Duodenal mucosa (tissue), 2 donors: ENCODE data around the gene TBC1D20.

Experiments
- H3K27ac ChIP-seq: one replicate; pipeline ENCODE4 v1.7.0; 2013; ENCODE audit warnings: low read depth, low read length
- H3K27me3 ChIP-seq, 2 donors: one replicate each; pipeline ENCODE4 v1.7.0; 2013; ENCODE audit warnings: low read length in 2 of 2, control low read depth in 1 of 2; ENCODE audit not compliant: insufficient read depth in 2 of 2, control insufficient read depth in 1 of 2
- H3K36me3 ChIP-seq, 2 donors: one replicate each; pipeline ENCODE4 v1.7.0; 2013; ENCODE audit warnings: low read length in 2 of 2, control low read depth in 1 of 2; ENCODE audit not compliant: insufficient read depth in 2 of 2, control insufficient read depth in 1 of 2
- H3K4me1 ChIP-seq, 2 donors: one replicate each; pipeline ENCODE4 v1.7.0; 2013; ENCODE audit warnings: low read length in 2 of 2, control low read depth in 1 of 2; ENCODE audit not compliant: insufficient read depth in 2 of 2, control insufficient read depth in 1 of 2
- H3K4me3 ChIP-seq, 2 donors: one replicate each; pipeline ENCODE4 v1.7.0; 2013; ENCODE audit warnings: low read length in 2 of 2, low read depth in 1 of 2
- H3K9ac ChIP-seq, 2 donors: one replicate each; pipeline ENCODE4 v1.7.0; 2013; ENCODE audit warnings: low read length in 2 of 2, low read depth in 1 of 2
- H3K9me3 ChIP-seq, 2 donors: one replicate each; pipeline ENCODE4 v1.7.0; 2013; ENCODE audit warnings: low read length in 2 of 2, control low read depth in 1 of 2; ENCODE audit not compliant: control insufficient read depth in 1 of 2

Gene TBC1D20

DNA sequence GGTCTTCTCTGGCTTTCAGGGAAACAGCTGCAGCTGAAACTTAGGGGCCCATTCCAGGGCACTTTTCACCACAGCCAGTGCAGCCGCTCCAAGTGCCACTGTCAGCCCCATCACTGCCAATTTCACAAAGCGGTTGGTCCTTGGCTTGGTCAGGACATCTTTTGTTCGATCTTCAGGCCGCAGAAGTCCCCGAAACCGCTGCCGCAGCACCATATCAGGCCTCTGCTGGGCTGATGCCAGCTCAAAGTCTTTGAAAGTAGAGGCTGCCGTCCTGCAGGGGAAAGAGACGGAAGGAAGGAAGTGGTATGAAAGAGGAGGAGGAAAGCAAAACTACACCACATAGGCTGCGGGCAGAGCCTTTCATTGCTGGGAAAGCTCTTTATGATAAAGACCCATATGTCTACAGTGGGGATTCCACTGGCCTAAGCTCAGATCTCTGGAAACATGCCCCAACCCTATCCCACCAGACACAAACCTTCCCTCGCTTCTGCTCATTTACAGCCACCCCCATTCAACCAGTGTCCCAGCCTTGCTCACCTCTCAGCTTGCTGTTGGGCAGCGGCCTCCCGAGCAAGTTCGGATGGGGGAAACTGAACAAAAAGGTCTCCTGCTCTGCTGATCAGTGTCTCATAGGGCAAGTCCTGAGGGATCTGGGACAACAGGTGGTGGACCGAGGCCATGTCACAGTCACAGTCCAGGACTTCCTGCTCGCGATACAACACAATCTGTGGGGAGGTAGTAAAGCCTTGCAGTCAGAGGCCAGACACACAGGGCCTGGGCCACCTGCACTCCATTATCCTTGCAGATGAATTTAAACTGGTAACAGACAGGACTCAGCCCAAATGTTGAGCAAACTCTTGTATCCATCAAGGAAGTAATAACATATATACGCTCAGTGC is 23.5 kb downstream of the TBC1D20 start:
- Histone ChIP-seq H3K4me1 (peaks cover 0 to 9% of the 10 kb centered on the region in 2 donors), H3K27me3 (no peaks in the 10 kb centered on the region), H3K36me3 (peaks cover 47 to 83% of the 10 kb centered on the region in 2 donors), H3K4me3 (no peak overlapping the region), H3K9ac (no peak overlapping the region), H3K27ac (no peak overlapping the region), H3K9me3 (no peaks in the 10 kb centered on the region)

DNA sequence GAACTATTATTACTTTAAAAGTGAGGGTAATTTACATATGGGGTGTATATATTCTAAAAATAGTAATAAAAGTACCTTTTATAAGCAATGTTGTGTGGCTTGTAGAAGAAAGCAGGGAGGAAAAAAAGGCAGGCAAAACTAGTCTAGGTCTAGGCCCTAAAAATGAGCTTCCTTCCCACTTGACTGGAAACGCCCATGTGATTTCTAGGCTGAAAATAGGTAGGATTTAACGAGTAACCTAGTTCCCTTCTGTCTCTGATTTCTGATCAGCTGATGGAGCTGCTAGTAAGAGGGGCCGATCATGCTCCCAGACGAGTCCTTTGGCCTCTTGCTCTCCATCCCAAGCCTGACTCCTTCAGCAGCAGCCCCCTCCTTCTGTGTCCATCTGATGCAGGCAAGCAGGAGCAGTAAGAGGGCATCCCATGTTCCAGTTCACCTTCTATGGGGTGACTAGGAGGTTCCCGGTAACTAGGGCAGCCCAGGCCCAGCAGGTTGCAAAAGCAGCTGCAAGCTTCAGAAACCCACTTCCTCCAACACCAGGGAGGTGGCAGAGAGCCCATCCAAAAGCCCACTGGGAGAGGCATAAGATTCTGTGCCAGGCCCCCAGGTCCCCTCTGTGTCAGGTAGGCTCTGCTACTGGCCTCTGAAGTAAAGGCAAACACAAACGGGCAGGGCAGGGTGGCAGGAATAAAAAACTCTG is 24.4 kb downstream of the TBC1D20 start:
- Histone ChIP-seq H3K9me3 (no peaks in the 10 kb centered on the region), H3K27ac (no peak overlapping the region), H3K4me3 (no peak overlapping the region), H3K27me3 (no peaks in the 10 kb centered on the region), H3K4me1 (peaks cover 0 to 9% of the 10 kb centered on the region in 2 donors), H3K36me3 (peaks cover 44 to 80% of the 10 kb centered on the region in 2 donors), H3K9ac (no peak overlapping the region)

DNA sequence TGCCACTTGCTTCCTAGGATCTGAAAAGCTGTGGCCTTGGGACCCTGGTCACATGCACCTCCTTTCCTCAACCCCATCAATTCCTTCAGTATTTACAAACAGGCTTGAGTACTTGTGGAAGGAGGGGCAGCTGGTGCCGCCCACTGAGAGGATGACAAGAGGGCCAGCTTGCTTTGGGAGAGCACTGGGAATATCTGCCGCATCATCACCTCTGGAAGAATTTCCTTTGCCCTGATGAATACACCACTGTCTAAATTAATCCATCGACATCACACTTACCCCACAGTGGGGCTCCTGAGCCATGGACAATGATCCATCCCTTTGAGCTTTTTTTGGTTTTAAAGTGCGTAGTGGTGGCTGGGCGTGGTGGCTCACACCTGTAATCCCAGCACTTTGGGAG is 25.9 kb downstream of the TBC1D20 start:
- peaks cover 0 to 9% of the 10 kb centered on the region in 2 donors for H3K4me1 ChIP-seq
- no peak overlapping the region for H3K4me3 ChIP-seq
- H3K9ac ChIP-seq, result no peak overlapping the region
- no peaks in the 10 kb centered on the region for H3K9me3 ChIP-seq
- no peak overlapping the region for H3K27ac ChIP-seq
- peaks cover 44 to 80% of the 10 kb centered on the region in 2 donors for H3K36me3 ChIP-seq
- no peaks in the 10 kb centered on the region for H3K27me3 ChIP-seq

DNA sequence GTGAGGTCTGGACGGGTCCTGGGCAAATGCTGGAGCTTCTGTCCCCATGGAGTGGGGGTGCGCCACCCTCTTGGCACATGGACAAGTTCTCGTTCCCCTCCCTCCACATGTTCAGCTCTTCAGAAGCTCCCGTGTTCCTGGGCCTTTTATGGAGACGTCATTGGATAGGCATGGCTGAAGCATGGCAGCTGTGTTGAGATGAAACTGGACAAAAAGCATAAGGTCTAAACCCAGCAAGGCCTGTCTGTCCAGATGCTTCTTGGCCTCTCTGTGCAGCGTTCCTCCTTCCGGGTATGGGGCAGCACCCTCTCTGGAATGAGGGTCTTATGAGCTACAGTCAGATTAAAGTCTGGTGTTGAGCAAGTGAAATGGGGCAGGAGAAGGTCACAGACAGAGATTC is 26.8 kb downstream of the TBC1D20 start:
- no peak overlapping the region for H3K9ac ChIP-seq
- H3K4me3 ChIP-seq, result no peak overlapping the region
- no peaks in the 10 kb centered on the region for H3K9me3 ChIP-seq
- peaks cover 0 to 9% of the 10 kb centered on the region in 2 donors for H3K4me1 ChIP-seq
- peaks cover 42 to 78% of the 10 kb centered on the region in 2 donors for H3K36me3 ChIP-seq
- no peaks in the 10 kb centered on the region for H3K27me3 ChIP-seq
- H3K27ac ChIP-seq, result no peak overlapping the region

- H3K9me3 ChIP-seq, result no peaks in the 10 kb centered on the region
- no peak overlapping the region for H3K4me3 ChIP-seq
- H3K9ac ChIP-seq, result no peak overlapping the region
- H3K4me1 ChIP-seq, result peaks cover 0 to 9% of the 10 kb centered on the region in 2 donors
- peaks cover 39 to 78% of the 10 kb centered on the region in 2 donors for H3K36me3 ChIP-seq
- H3K27me3 ChIP-seq, result no peaks in the 10 kb centered on the region
- H3K27ac ChIP-seq, result no peak overlapping the region
Observed at GRCh38 chr20:434661-435419, 27.5 kb downstream of the TBC1D20 start.

DNA sequence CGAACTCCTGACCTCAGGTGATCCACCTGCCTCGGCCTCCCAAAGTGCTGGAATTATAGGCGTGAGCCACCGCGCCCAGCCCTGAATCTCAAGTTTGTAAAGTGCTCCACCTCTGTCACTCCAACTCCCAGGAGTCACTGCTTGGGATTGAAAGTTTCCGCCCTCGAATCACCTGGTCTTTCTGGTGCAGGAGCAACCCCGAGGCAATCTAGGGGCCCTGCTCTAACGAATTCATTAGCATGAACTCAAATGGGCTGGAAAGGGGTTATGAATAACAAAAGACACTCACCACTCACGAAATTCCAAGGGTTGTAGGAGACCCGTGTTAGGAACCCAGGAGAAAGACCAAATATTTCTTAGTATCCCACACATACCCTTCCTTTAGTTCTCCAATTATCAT is 28.1 kb downstream of the TBC1D20 start:
- H3K9ac ChIP-seq, result no peak overlapping the region

DNA sequence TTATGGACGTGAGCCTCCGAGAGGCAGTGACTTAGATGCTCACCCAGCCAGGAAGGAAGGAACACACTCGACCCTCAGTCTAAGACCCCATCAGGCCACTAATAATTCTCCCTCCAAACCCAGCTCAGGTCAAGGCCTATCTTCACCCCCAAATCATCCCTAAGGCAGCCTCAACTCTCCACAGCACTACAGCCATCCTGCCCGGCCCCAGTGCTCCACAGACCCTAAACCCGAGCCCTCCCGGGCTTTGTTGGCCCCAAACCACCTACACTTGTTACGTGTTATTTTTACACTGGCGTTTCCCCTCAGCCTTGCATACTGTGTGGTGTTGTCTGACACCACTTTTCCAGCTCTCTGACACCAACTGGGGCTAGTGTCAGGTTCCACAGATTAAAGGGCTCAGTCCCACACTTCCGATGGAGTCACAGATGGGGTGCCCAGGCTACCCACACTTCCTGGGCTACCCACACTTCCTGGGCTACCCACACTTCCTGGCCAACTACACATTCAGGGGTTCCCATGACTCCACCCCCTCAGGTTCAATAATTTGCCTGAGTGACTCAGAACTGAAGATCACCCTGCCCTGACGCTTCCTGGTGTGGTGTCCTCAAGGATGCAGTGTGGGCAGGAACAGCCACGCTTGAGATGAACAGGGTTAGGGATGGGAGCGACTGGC is 28.9 kb downstream of the TBC1D20 start:
- Histone ChIP-seq H3K9ac (no peak overlapping the region), H3K4me3 (no peak overlapping the region), H3K27ac (no peak overlapping the region), H3K36me3 (peaks cover 33 to 74% of the 10 kb centered on the region in 2 donors), H3K27me3 (no peaks in the 10 kb centered on the region), H3K4me1 (peaks cover 0 to 5% of the 10 kb centered on the region in 2 donors), H3K9me3 (no peaks in the 10 kb centered on the region)

More for the DNA sequence above, 28.1 kb downstream of the TBC1D20 start:
- H3K4me3 ChIP-seq, result no peak overlapping the region
- H3K4me1 ChIP-seq, result peaks cover 0 to 6% of the 10 kb centered on the region in 2 donors
- H3K27me3 ChIP-seq, result no peaks in the 10 kb centered on the region
- H3K36me3 ChIP-seq, result peaks cover 40 to 77% of the 10 kb centered on the region in 2 donors
- H3K27ac ChIP-seq, result no peak overlapping the region
- no peaks in the 10 kb centered on the region for H3K9me3 ChIP-seq

DNA sequence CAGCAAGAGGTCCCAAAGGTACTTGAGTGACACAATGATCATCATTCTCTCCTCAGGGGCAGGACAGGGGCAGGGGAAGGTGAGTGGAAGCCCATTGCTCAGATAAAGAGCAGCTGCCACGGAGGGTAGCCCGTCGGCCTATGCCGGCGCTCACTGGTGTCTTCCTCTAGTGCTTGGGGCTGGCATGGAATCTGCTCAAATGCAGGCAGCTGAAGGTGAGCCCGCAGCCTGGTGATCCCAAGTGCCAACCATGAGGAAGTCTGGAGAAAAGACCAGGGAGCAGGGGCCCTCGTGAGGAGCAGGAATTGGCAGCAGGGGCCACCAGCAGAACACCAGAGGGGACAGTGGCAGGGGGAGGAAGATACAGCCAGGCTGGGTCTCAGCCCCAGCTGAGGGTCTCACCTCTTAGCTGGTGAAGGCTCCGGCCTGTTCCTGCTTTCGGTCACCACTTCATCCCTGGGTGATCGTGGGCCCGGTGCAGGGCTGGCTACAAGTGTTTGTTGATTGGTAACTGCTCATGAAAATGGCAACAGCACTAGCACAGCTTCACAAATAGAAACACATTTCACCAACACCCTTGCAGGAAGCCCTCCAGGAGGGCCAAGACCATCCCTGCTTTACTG is 29.5 kb downstream of the TBC1D20 start:
- Histone ChIP-seq H3K4me3 (no peak overlapping the region), H3K9ac (no peak overlapping the region), H3K36me3 (peaks cover 38 to 73% of the 10 kb centered on the region in 2 donors), H3K9me3 (no peaks in the 10 kb centered on the region), H3K4me1 (peaks cover 0 to under 1% of the 10 kb centered on the region in 2 donors), H3K27ac (no peak overlapping the region), H3K27me3 (no peaks in the 10 kb centered on the region)

DNA sequence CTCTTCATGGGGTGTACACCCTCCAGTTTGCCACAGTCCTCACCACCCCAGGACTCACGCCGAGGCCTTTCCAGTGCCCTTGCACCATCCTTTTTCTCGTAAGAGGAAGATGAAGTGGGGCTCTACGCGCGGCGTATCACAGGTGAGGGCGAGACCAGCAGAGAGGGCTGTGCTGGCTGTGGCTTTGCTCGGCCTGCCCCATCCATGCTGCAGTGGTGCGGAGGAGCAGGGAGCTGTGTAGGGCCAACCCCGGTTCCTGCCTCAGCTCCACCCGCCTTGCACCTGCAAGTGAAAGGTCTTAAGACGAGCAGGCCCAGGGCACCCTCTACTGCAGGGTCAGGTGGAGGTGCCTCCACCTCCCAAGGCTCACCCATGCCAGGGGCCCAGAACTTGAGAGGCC is 30.1 kb downstream of the TBC1D20 start:
- no peaks in the 10 kb centered on the region for H3K4me1 ChIP-seq
- H3K36me3 ChIP-seq, result peaks cover 40 to 74% of the 10 kb centered on the region in 2 donors
- H3K27me3 ChIP-seq, result no peaks in the 10 kb centered on the region
- no peaks in the 10 kb centered on the region for H3K9me3 ChIP-seq
- no peak overlapping the region for H3K4me3 ChIP-seq
- H3K27ac ChIP-seq, result no peak overlapping the region
- no peak overlapping the region for H3K9ac ChIP-seq
